Measurements from ENCODE around the gene CDK14. TPM values are rescaled to one million over a fixed set of nuclear protein-coding genes. Genes with fewer than 3 reads are reported as not detected.

Gene CDK14
- total and polyA plus RNA-seq, 2 donors (not counting 3 experiments of a cell fraction or from before 2014, with no cell fraction given), result 5.5 to 34.2 TPM

DNA sequence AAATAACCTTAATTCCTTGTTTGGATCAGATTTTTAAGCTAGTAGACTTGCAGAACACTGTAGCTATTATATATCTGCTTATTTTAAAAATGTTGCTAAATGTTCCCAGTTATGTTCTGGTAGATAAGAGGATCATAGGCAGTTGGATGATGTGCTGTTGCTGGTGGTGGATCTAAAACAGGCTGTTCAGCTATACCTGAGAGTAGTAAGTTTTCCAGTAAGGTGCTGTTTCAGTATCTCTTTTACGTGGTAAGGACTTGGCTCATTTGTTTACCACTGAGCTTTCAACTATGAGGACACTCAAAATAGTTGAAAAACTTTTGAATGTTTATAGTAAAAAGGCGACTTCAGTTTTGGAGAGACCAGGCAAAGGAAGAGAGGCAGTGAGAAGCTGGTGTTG lies 180.9 kb downstream of the CDK14 start:
- no TSS peak for BruUV-seq (replicated peaks)
- Histone ChIP-seq H3K9me3 (replicated peaks; ENCODE audit: control insufficient read depth, insufficient read depth, low read length) (no peaks in the 10 kb centered on the region), H3K27me3 (ENCODE audit: control insufficient read depth in 2 of 2, insufficient read depth in 2 of 2, low read length in 2 of 2) (no peaks in the 10 kb centered on the region), H3K4me2 (ENCODE audit: insufficient read depth, low read length) (no peak overlapping the region), H3K9ac (replicated peaks; ENCODE audit: extremely low read depth, insufficient read depth, low read length) (no peak overlapping the region), H3K79me2 (ENCODE audit: control insufficient read depth, insufficient read depth, low read length) (no peaks in the 10 kb centered on the region), H3K9me1 (replicated peaks; ENCODE audit: control insufficient read depth, extremely low read depth, insufficient read depth, low read length) (no peaks in the 10 kb centered on the region), H3K27ac (ENCODE audit: insufficient read depth, low read depth, low read length) (no peak overlapping the region), H3K4me1 (ENCODE audit: control insufficient read depth, extremely low read depth, insufficient read depth, low read length) (no peaks in the 10 kb centered on the region), H3K36me3 (ENCODE audit: control insufficient read depth in 2 of 2, extremely low read depth in 1 of 2, insufficient read depth in 2 of 2, low read length in 2 of 2) (no peaks in the 10 kb centered on the region), H4K20me1 (replicated peaks; ENCODE audit: control insufficient read depth, extremely low read depth, insufficient read depth, low read length) (no peaks in the 10 kb centered on the region), H2AFZ (ENCODE audit: low read depth, low read length) (no peak overlapping the region), H3K4me3 (replicated peaks in 1 of 3; ENCODE audit: insufficient read depth in 1 of 3, low read depth in 1 of 3, low read length in 3 of 3) (no peak overlapping the region)
- DNase-seq (ENCODE audit: low read depth, low spot score) (no peak), FAIRE-seq (no peak)
- dilution Hi-C loops (cut with MboI; ENCODE audit: extremely low pct_ligation_motif_present, low sequenced_read_pairs), result no loop called here
- TF ChIP-seq GATA2 (IDR thresholded peaks at IDR 0.05; ENCODE audit: insufficient read depth, insufficient read length, low read depth, low read length) (no peak), POLR2A (IDR thresholded peaks at IDR 0.05; ENCODE audit: low read depth, low read length) (no peak), FOS (IDR thresholded peaks at IDR 0.05; ENCODE audit: borderline replicate concordance, insufficient read depth, low read length) (no peak), MYC (IDR thresholded peaks at IDR 0.05; ENCODE audit: low read depth, low read length) (no peak), JUN (IDR thresholded peaks at IDR 0.05; ENCODE audit: borderline replicate concordance, insufficient read depth, insufficient read length, low read depth) (no peak)
- TF ChIP-seq, protein P1, sequence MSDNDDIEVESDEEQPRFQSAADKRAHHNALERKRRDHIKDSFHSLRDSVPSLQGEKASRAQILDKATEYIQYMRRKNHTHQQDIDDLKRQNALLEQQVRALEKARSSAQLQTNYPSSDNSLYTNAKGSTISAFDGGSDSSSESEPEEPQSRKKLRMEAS (IDR thresholded peaks at IDR 0.05; ENCODE audit: insufficient read depth, insufficient read length), result no peak
- TF ChIP-seq, protein P2, sequence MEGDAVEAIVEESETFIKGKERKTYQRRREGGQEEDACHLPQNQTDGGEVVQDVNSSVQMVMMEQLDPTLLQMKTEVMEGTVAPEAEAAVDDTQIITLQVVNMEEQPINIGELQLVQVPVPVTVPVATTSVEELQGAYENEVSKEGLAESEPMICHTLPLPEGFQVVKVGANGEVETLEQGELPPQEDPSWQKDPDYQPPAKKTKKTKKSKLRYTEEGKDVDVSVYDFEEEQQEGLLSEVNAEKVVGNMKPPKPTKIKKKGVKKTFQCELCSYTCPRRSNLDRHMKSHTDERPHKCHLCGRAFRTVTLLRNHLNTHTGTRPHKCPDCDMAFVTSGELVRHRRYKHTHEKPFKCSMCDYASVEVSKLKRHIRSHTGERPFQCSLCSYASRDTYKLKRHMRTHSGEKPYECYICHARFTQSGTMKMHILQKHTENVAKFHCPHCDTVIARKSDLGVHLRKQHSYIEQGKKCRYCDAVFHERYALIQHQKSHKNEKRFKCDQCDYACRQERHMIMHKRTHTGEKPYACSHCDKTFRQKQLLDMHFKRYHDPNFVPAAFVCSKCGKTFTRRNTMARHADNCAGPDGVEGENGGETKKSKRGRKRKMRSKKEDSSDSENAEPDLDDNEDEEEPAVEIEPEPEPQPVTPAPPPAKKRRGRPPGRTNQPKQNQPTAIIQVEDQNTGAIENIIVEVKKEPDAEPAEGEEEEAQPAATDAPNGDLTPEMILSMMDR (IDR thresholded peaks at IDR 0.05; ENCODE audit: extremely low read depth in 1 of 2, insufficient read depth in 1 of 2, low read depth in 1 of 2, low read length in 2 of 2), result no peak
- intact Hi-C loops (cut with micrococcal nuclease), result no loop called here
- ChIA-PET POLR2A (no interaction called here), CTCF (no interaction called here)
